ENCODE measurements around the gene ADAP1.

ADAP1 gene

DNA sequence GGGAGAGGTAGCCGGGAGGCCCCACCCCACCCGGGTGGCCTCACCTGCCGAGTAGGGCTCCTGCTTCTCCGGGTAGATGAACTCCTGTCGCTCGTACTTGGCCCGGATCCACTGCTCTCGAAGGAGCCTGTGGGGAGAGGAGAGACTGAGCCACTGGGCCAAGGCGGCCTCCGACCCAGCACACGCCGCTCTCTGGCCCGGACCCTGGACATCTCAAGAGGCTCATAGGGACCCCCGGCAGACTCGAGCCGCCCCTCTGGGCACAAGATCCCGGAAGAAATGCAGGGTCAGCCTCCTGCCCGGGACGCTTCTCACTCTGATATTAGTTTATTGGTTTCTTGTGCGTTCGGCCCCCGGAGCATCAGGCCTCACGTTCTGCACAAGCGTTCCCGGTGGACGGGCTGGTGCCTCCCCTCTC is 34.5 kb downstream of the ADAP1 start:
- DNase-seq = no peak

DNA sequence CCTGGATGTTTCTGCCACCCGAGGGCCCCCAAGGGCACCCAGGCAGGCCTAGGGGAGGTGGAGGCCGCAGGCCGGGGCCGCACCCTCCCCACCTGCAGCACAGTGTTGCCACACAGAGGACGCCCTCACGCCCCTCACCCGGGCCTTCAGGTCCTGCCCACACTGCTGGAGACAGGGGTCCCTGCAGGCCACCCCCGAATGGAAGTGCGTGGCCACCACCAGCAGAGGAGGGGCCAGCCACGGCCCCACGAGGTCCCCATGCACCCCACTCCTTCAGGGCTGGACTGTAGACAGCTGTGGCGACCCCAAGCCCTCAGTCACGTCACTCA is 35.4 kb downstream of the ADAP1 start:
- DNase-seq = no peak

DNA sequence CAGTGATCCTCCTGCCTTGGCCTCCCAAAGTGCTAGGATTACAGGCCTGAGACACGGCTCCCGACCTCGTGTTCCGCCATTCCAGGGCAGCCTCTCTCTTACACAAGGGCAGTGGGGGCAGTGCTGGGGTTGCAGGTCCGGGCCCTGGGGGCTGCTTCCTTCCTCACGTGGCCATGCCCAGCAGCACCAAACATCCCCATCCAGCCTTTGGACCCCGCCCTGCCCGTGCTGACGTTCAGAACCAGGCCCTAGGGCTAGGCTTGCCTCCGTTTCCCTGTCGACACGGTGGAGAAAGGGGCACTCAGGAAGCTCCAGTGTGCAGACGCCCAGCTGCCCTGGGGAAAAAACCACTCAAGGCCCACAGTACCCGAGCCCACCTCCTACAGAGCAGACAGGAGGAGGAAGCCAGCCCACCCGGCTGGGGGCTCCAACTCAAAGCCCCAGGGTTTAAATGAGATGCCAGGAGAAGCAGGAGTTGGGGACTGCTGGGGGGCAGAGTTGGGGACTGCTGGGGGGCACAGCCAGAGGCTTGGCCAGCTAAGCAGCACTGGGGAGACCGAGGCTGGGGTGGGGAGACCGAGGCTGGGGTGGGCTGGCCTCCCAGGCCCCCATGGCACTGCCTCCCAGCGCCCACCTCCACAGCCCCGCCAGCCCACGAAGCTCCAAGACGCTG is 35.9 kb downstream of the ADAP1 start:
- no peak for DNase-seq

DNA sequence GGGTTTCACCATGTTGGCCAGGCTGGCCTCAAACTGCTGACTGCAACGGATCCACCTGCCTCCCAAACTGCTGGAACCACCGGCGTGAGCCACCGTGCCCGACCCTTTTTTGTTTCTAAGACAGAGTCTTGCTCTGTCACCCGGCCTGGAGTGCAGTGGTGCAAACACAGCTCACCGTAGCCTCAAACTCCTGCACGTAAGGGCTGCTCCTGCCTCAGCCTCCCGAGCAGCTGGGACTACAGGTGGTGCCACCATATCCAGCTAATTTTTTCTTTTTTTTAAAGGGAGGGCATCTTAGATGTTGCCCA is 36.4 kb downstream of the ADAP1 start:
- DNase-seq = no peak

DNA sequence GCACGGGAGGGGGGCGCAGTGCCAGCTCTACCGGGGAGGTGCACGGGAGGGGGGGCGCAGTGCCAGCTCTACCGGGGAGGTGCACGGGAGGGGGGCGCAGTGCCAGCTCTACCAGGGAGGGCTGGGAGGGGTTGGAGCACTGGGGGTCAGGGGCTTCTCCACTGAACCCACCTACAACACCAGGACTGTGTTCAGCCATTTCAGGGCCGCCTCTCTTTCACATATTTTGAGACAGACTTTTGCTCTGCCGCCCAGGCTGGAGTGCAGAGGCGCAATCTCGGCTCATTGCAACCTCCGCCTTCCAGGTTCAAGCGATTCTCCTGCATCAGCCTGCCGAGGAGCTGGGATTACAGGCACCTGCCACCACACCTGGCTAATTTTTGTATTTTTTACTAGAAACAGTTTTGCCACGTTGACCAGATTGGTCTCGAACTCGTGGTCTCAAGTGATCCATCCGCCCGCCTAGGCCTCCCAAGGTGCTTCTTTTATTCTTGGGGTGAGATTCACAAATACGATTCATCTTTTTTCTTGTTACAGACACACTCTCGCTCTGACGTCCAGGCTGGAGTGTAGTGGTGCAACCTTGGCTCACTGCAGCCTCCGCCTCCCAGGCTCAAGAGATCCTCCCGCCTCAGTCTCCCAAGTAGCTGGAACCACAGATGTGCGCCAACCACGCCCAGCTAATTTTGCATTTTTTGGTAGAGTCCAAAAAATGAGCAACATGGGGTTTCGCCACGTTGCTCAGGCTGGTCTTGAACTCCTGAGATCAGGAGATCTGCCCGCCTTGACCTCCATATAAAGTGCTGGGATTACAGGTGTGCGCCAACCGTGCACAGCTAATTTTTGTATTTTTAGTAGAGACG is 37.0 kb downstream of the ADAP1 start:
- no peak for DNase-seq

DNA sequence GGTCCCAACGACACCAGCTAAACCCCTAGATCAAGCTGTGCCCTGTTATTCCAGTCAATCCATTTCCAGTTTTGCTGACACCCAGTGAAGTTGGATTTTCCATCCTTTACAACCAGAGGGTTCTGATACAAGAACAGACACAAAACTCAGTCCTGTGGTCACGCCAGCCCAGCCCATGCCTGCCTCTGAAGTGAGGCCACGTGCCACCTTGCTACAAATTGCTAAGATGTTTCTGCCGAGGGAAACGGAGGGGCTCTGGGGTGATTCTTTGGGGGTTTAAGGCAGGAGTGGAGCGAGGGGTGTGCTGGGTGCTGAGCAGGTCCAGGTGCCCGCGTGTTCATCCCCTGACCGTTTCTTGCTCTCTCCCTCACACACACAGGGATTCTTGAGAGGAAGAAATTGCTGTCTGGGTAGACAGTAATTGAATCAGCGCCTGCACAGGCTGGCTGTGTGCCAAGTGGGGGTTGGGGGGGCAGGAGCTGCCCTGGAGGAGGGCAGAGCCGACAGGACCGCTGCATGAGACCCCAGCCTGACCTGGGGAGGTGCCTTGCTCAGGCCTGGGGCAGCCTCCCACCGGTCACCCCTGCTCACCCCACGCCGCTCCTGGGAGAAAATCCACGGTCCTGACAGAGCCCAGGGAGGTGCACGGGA is 38.1 kb downstream of the ADAP1 start:
- DNase-seq = no peak

DNA sequence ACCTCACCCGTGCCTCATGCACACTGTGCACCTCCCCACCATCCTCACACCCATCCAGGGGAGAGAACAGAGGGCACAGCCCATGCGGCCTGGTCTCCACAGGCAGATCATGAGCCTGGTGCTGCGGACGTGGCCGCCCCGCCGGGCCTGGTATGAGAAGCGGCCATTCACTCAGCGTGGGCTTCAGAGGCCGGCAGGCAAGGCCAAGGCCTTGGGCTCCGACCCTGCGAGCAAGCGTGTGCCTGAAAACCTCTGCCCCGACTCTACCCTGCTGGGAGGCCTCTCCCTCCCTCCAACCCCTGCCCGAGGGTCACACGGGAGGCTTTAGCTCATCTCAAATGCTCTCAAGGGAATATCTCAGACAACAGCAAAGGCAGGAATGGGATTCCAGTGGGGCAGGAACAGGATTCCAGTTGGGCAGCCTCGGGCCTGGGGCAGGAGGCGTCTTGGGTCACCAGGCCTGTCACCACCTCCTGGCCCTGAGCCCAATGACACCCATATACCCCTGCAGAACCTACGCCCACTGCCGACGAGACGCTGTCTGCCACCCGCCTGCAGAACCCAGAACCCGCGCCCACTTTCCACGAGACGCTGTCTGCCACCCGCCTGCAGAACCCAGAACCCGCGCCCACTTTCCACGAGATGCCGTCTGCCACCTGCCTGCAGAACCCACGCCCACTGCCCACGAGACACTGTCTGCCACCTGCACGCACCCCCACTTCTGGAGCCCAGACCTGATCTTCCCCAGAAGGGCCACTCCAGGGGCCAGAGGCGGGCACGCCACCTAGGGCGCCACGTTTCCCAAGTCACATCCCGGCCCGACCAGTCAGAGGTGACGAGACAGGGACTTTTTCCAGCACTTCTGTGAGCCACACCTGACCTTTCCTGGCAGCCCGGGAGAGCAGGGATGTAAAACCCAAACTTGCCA is 38.9 kb downstream of the ADAP1 start:
- no peak for DNase-seq

DNA sequence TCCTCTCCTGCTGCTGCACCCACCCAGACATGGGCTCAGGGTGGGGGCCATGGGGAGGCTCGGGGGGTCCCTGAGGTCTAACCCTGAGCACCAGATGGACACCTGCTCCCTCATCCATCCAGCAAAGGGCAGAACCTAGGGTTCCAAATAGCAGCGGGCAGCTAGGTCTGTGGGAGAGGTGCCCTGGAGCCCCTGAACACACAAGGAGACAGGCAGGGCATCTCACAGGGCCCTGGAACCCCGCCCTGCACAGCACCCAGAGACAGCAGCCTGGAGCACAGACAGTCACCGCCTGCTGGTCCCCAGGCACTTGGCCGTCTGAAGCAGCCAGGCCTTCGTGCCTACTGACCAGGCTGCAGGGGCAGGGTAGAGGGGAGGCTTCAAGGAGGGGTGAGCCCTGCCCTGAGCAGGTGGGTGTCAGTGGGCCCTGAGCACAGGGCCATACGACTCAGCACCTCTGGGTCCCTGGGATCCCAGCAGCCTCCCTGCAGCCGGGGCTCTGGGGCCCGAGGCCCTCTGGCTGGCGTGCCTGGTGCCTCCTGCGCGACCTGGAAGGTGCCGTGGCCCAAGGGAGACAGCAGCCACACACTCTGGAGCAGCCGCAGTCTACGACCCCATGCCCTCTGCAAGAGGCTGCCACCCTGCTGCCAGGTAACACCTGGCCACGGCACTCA is 39.8 kb downstream of the ADAP1 start:
- DNase-seq = no peak

DNA sequence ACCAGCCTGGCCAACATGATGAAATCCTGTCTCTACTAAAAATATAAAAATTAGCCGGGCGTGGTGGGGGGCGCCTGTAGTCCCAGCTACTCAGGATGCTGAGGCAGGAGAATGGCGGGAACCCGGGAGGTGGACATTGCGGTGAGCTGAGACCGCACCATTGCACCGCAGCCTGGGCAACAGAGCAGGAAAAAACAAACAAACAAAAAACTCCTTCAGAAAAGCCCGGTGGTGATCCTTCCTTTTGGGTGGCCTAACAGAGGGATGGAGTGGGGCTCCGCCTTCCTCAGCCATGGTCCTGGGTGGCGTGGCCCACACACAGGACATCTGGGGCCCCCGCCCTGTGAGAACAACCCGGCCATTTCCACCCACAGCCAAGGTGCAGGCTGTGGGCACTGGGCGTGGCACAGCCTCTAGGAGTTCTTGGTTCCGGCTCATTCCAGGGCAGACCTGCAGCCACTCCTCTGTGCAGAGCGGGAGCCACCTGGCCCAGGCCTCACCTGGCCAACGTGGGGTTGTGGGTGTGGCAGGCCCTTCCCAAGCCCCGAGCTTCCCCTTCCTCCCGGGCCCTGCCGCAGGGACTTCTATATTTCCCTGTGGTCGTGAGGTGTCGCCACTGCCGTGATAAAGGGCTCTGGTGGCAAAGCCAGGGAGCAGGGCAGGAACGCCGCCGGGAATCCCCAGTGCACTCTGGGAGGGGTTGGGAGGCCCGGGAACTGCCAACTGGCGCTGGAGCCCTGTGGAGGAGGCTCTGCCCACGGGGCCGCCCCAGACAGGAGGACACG is 40.6 kb downstream of the ADAP1 start:
- no peak for DNase-seq

DNA sequence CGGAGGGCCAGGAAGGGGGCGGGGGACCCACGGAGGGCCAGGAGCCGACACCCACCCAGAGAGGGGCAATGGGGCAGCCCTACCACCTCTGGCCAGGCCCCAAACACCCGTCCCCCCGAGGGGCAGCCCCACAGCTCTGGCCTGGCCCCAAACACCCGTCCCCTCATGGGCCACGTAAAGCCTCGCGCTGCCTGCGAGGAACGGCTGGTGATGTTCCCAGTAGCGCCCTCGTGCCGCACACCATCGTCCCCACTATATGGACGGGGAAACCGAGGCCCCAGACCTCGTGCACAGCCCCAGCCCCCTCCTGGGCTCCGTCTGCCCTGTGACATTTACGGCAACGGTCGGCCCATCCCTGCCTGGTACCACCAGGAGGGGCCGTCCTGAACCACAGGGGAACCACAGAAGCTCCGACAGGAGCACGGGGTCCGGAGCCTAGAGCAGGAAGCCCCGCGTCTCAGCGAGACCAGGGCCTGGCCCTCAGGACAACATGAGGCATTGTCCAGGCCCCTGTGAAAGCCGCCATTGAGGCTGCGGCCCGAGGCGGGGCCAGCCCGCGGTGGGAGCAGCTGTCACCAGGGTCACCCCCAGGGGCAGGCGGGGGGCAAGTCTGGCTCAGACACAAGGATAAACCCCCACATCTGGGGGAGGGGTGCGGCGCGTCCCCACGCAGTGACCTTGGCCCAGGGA is 42.5 kb downstream of the ADAP1 start:
- DNase-seq = no peak

DNA sequence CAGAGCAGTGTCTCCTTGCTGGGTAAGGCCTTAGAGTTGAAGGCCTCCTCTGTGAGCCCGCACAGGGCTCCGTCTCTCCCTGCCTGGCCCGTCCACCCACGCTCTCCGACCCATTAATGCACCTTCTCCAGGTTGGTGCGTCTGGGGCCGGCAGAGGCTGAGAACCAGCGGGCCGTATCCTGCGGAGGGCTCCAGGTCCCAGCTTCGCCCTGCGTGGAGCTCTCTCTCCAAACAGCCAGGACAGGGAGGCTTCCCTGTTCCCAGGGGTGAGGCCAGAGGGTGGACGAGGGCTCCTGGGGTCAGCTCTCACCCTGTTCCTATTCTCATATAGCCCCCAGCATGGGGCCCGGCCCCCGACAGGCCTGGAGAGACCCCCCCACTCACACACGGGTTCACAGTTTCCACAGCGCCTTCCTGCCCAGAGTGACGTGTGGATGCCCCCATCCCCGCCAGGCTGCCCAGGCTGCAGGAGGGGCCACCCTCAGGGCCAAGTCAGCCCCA is 43.5 kb downstream of the ADAP1 start:
- no peak for DNase-seq

DNA sequence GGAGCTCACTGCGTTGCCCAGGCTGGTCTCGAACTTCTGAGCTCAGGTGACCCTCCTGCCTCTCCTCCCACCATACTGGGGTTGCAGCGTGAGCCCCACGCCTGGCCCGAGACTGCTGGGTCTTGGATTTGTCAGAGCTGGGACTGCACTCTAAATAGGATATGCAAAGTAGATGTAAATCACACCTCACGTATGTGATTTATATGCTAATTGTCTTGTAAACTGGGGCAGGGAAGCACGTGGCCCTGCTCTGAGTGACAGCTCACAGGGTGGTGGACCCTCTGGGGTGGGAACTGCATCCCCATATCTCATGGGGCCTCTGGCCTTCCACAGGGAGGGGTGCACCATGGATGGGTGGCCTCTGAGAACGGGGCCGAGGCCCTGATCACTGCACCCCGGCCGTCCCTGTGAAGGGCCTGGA is 44.0 kb downstream of the ADAP1 start:
- no peak for DNase-seq

DNA sequence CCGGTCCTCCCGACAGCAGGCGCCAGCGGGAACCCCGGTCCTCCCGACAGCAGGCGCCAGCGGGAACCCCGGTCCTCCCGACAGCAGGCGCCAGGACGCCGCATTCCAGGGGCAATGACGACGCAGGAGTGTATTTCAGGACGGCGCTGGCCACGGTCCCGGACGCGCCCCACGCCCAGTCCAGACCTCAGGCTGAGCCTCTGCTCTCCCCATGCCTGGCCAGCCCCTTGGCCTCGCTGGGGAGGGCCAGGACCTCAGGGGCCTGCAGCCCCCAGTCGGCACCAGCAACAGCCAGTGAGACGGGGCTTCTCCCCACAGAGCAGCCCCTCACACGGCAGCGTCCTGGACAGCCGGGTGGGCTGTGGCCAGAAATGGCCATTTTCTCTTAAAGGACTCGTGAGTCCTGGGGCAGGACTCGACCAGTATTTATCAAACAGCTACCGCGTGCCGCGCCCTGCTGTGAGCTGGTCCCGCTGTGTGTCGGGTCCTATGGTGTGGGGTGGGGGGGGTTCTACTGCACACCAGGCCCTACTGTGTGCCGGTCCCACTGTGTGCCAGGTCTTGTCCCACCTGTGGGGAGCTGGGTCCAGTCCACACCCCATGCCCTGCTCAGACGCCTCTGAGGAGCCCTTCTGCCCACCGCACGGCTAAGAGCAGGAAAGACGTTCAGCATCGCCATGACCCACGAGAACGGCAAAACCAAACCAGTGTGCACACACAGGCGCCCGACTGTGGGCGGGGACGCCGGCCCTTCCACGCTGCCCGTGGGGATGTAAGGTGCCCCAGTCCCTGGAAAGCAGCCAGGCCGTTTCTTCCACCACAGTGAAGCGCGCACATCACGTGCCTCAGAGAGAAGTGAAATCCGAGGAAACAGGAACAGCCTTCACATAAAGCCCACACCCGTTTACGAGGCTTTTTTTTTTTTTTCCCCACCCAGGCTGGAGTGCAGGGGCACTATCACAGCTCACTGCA is 44.8 kb downstream of the ADAP1 start:
- DNase-seq = peak; percentile 51

DNA sequence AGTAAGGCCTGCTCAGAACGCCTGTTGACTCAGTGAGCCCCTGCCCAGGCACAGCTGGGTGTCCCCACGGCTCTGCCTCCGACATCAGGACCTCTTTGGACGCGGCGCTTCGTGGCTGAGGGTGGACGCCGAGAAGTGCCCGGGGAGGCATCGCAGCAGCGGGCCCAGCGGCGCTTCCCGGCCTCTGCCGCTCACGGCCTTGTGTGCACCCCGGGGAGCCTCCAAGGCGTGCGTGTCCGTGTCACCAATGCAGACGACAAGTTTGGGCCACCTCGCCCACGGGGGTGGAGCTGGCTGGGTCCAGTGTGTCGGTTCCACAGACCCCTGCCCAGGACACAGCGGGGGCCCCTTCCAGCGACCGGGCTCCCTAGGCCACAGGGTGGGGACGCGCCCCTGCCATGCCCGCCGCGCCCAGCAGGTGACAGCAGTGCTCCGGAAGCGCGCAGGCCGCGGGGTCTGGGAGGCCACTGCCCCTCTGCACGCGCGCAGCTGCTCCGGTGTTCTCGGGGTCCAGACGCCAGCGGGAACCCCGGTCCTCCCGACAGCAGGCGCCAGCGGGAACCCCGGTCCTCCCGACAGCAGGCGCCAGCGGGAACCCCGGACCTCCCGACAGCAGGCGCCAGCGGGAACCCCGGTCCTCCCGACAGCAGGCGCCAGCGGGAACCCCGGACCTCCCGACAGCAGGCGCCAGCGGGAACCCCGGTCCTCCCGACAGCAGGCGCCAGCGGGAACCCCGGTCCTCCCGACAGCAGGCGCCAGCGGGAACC is 45.7 kb downstream of the ADAP1 start:
- peak; percentile 69 for DNase-seq

DNA sequence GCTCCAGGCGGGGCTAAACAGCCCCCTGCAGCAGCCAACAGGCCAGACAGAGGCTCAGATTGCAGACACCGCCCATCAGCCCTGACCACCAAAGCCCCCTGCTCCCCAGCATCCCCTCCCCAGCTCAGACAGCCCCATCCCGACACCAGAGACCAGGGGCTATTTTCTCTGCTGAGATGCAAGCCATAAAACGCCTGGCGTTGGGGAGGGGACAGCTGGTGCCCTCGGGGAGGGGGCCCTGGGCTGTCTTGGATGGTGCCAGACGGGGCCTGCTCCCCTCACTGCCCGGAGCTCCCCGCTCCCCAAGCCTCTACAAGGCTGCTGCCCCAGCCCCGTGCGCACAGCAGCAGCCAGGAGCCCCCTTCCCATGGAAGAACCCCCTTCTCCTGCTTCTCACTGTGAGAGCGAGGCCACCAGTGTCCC is 46.3 kb downstream of the ADAP1 start:
- no peak for DNase-seq

DNA sequence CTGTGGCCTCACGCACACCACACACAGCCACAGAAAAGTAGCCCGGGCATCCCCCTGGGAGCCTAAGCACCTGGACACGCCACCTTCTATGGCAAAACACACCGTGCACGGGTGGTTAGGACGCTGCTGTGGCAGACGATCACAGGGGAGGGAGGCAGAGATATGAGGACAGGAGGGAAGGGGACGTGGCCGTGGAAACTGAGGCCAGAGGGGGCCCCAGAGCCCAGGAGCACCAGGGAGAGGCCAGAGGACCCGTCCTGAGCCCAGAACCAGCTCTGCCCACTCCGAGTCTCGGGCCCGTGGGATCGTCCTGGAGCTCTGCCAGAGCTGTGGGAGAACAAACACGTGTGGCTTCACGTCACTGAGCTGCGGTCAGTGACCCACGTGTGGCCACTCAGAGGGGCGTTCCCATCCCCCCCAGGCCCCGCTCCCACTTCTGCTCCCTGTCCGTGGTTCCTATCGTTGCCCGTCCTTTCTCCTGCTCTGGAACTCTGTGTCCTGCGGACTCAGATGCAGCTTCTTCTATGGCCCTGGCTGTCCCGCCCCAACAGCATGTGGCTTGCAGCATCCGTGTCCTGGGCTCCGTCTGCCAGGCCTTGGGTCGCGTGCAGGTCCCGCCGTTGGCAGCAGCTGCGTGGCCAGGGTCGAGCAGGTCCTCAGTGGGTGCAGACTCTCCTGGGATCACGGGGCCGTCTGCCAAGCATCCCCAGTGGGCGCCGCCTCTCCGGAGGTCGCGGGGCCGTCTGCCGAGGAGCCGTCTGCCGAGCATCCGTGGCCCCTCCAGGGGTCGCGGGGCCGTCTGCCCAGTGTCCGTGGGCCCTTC is 47.1 kb downstream of the ADAP1 start:
- peak; percentile 32 for DNase-seq

DNA sequence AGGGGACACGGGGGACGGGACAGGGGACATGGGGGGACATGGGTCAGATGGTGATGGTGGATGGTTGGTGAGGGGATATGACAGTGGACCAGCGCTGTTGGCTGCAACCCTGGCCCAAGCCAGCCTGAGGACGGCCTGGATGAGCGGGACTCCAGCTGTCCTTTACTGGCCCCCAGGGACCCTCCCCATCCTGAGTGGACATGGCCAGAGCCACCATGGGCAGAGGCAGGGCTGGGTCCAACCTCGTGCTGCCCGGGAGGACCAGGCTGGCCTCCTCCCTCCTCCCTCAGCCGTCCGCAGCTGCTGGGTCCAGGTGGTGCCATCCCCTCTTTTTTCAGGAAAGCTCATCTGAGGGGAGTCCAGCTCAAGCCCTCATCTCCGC is 47.7 kb downstream of the ADAP1 start:
- DNase-seq = peak; percentile 18

DNA sequence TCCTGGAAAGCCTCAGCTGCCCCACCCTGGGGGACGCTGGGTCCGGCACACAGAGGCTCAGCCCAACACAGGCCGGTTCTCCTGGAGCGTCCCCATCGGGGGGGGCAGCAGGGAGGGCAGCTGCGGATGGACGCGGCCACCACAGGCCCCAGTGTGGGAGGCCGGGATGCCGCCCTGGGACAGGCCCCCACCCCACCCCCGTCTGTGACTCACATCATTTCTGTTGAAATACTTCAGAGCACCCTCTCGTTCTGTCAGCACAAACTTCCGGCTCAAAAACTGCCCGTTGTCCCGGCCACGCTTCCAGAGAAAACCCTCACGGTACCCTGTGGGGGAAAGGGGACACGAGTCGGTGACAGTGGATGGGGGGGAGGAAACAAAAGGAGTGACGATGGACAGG is 49.6 kb downstream of the ADAP1 start:
- no peak for DNase-seq
